Epithelial cell of proximal tubule (primary cell): Measurements from ENCODE around the gene CHAF1B. TPM values are rescaled to one million over a fixed set of nuclear protein-coding genes. Genes with fewer than 3 reads are reported as not detected.

Experiments used
- DNase-seq: peaks from one replicate; pipeline ENCODE4 v3.0.0-alpha.2; 2011; ENCODE audit warnings: low read depth
- H3K4me3 ChIP-seq: 2 replicates; pipeline ENCODE4 v1.5.1; 2011; ENCODE audit warnings: low read depth, mild to moderate bottlenecking, low read length
- CTCF ChIP-seq: conservative IDR thresholded peaks from 2 replicates; pipeline ENCODE4 v1.5.1; 2012; ENCODE audit warnings: low read depth, mild to moderate bottlenecking, low read length
- total RNA-seq: library from RNA; depleted of rRNA; stranded (reverse); fragments of >200 nt; gene quantifications from 2 replicates; pipeline ENCODE4 v1.2.3, GENCODE V29; 2015

Gene CHAF1B
- total RNA-seq, 1 donor from 2014 or later: 8.5 TPM

- no peak for DNase-seq
- TF ChIP-seq CTCF: no peak
- no peak overlapping the region for H3K4me3 ChIP-seq
These were observed 35.9 kb upstream of the CHAF1B start for GRCh38 chr21:36349315-36349714.

DNA sequence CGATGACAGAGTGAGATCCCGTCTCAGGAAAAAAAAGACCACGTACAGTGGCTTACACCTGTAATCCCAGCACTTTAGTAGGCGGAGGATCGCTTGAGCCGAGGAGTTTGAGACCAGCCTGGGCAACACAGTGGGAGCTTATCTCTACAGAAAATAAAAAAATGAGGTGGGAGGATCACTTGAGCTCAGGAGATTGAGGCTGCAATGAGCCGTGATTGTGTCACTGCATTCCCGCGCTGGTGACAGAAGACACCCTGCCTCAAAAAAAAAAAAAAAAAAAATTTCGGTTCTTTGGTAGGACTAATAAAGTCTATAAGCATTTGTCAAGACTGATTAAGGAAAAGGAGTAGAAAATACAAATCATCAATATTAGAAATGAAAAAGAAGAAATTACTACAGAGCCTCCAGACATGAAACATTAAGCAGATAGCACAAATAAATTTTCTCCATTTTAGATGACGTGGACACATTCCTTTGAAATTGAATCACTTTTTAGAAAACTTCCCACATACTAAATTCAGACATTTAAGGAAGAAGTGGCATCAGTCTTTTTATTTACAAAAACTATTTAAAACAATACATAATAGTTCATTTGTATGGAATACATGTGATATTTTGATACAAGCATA is 34.8 kb upstream of the CHAF1B start:
- no peak for DNase-seq
- no peak overlapping the region for H3K4me3 ChIP-seq
- no peak for TF ChIP-seq CTCF

GRCh38 chr21:36354918-36355680 is 30.1 kb upstream of the CHAF1B start:
- no peak for TF ChIP-seq CTCF
- DNase-seq: no peak
- H3K4me3 ChIP-seq: no peak overlapping the region

GRCh38 chr21:36355868-36356267 is 29.3 kb upstream of the CHAF1B start:
- H3K4me3 ChIP-seq: no peak overlapping the region
- TF ChIP-seq CTCF: no peak
- no peak for DNase-seq

GRCh38 chr21:36359185-36359584 is 26.0 kb upstream of the CHAF1B start:
- DNase-seq: no peak
- TF ChIP-seq CTCF: no peak
- H3K4me3 ChIP-seq: no peak overlapping the region

DNA sequence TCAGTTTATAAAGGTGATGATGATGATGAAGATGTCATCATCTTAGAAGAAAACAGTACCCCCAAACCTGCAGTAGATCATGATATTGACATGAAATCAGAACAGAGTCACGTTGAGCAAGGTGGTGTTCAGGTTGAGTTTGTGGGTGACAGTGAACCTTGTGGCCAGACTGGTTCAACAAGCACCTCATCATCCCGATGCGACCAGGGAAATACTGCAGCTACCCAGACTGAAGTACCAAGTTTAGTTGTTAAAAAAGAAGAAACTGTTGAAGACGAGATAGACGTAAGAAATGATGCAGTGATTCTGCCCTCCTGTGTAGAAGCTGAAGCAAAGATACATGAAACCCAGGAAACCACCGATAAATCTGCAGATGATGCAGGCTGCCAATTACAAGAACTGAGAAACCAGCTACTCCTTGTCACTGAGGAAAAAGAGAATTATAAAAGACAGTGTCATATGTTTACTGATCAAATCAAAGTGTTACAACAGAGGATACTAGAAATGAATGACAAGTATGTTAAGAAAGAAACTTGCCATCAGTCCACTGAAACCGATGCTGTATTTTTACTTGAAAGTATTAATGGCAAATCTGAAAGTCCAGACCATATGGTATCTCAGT is 16.0 kb upstream of the CHAF1B start:
- H3K4me3 ChIP-seq: no peak overlapping the region
- TF ChIP-seq CTCF: no peak
- DNase-seq: no peak
